ENCODE data around the gene SZT2.

The SZT2 gene

GRCh38 chr1:43354471-43354870 lies 35.2 kb upstream of the SZT2 start:
- FAIRE-seq (no peak), DNase-seq (ENCODE audit: insufficient read length, low spot score) (no peak)
- TF ChIP-seq POLR2A (IDR thresholded peaks at IDR 0.05; ENCODE audit: low read depth, low read length): no peak

GRCh38 chr1:43354936-43355335 lies 34.8 kb upstream of the SZT2 start:
- no peak for TF ChIP-seq POLR2A (IDR thresholded peaks at IDR 0.05; ENCODE audit: low read depth, low read length)
- DNase-seq (ENCODE audit: insufficient read length, low spot score) (no peak), FAIRE-seq (no peak)

GRCh38 chr1:43357251-43357650 lies 32.4 kb upstream of the SZT2 start:
- no peak for FAIRE-seq
- no peak for TF ChIP-seq POLR2A (IDR thresholded peaks at IDR 0.05; ENCODE audit: low read depth, low read length)

GRCh38 chr1:43358121-43358745 lies 31.5 kb upstream of the SZT2 start:
- DNase-seq (ENCODE audit: insufficient read length, low spot score) (peak; percentile 35), FAIRE-seq (no peak)
- peak; percentile 56 for TF ChIP-seq POLR2A (IDR thresholded peaks at IDR 0.05; ENCODE audit: low read depth, low read length)

More at GRCh38 chr1:43357251-43357650, 32.4 kb upstream of the SZT2 start:
- DNase-seq (ENCODE audit: insufficient read length, low spot score): no peak

GRCh38 chr1:43358746-43359693 lies 30.7 kb upstream of the SZT2 start, which contains the start of gene CDC20:
TSS of gene CDC20 (plus strand) at chr1:43358981. CDS start at chr1:43359216, 235 bp downstream.
- no peak for FAIRE-seq
- TF ChIP-seq POLR2A (IDR thresholded peaks at IDR 0.05; ENCODE audit: low read depth, low read length): peak; percentile 87
- DNase-seq (ENCODE audit: insufficient read length, low spot score): peak; percentile 76

- FAIRE-seq (no peak), DNase-seq (ENCODE audit: insufficient read length, low spot score) (no peak)
- TF ChIP-seq POLR2A (IDR thresholded peaks at IDR 0.05; ENCODE audit: low read depth, low read length): no peak
Measured at GRCh38 chr1:43359696-43360095, 30.0 kb upstream of the SZT2 start.

GRCh38 chr1:43360616-43361015 lies 29.1 kb upstream of the SZT2 start:
- FAIRE-seq (no peak), DNase-seq (ENCODE audit: insufficient read length, low spot score) (no peak)
- no peak for TF ChIP-seq POLR2A (IDR thresholded peaks at IDR 0.05; ENCODE audit: low read depth, low read length)

GRCh38 chr1:43363283-43363934 lies 26.3 kb upstream of the SZT2 start:
- peak; percentile 30 for DNase-seq (ENCODE audit: insufficient read length, low spot score)
- no peak for FAIRE-seq

GRCh38 chr1:43363935-43364525 lies 25.7 kb upstream of the SZT2 start:
- FAIRE-seq (no peak), DNase-seq (ENCODE audit: insufficient read length, low spot score) (no peak)
- no peak; the same call in 1 of the 2 replicates for TF ChIP-seq POLR2A (IDR thresholded peaks at IDR 0.05; ENCODE audit: low read depth, low read length)

More at GRCh38 chr1:43363283-43363934, 26.3 kb upstream of the SZT2 start:
- TF ChIP-seq POLR2A (IDR thresholded peaks at IDR 0.05; ENCODE audit: low read depth, low read length): peak; percentile 32

- FAIRE-seq (no peak), DNase-seq (ENCODE audit: insufficient read length, low spot score) (no peak)
- TF ChIP-seq POLR2A (IDR thresholded peaks at IDR 0.05; ENCODE audit: low read depth, low read length): no peak
Measured at GRCh38 chr1:43365678-43366077, 24.0 kb upstream of the SZT2 start.

- DNase-seq (ENCODE audit: insufficient read length, low spot score) (no peak), FAIRE-seq (no peak)
- TF ChIP-seq POLR2A (IDR thresholded peaks at IDR 0.05; ENCODE audit: low read depth, low read length): no peak
Measured at GRCh38 chr1:43366179-43366578, 23.5 kb upstream of the SZT2 start.

GRCh38 chr1:43366601-43367025 lies 23.1 kb upstream of the SZT2 start:
- no peak for DNase-seq (ENCODE audit: insufficient read length, low spot score)
- TF ChIP-seq POLR2A (IDR thresholded peaks at IDR 0.05; ENCODE audit: low read depth, low read length): peak; percentile 13; the same call in 1 of the 2 replicates
- no peak for FAIRE-seq

GRCh38 chr1:43367026-43367903 lies 22.4 kb upstream of the SZT2 start:
- no peak; the same call in 1 of the 2 replicates for TF ChIP-seq POLR2A (IDR thresholded peaks at IDR 0.05; ENCODE audit: low read depth, low read length)
- no peak for FAIRE-seq
- peak; percentile 54 for DNase-seq (ENCODE audit: insufficient read length, low spot score)

All from H54 (cell line).